Dedifferentiated amniotic fluid mesenchymal stem cell (primary cell): ENCODE measurements around the gene POLR1H.
"Not testable (repeated sequence)": the region's sequence is repeated elsewhere in the genome, so short reads cannot be mapped to it uniquely, and the experiment has no call there.

ENCODE experiments used
- DNase-seq: peaks from one replicate; pipeline ENCODE4 v3.0.0-alpha.2; 2016; ENCODE audit errors: extremely low spot score

The POLR1H gene, protein sequence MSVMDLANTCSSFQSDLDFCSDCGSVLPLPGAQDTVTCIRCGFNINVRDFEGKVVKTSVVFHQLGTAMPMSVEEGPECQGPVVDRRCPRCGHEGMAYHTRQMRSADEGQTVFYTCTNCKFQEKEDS

DNA sequence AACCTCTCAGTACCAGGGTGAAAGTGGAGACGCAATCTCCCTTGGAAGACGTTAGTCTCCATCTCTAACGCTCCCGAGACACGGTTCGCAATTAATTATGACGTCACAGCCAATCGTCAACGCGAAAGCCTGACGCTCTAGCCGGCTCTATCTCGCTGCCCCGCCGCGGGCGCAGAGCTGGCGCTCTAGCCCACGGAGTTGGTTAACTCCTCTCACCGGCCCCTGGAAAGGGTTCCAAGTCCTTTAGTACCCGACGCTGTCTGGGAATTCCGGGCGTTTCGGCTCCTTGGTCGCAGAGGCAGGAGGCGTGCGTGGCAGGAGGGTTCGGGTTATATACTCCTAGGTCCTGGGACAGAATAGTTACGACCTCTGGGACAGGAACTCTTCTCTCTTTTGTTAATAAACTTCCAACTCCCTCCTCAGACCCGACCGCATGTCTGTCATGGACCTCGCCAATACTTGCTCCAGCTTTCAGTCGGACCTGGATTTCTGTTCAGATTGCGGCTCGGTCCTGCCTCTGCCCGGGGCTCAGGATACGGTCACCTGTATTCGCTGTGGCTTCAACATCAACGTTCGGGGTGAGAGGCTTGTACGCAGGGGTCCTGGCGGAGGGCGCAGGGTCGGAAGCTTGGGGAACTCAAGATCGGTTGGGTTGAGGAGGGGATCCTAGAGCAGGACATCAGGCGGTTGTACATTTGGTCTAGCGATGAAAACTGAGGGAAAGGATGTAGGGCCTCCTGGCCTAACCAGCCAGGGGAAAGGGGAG lies at the start of gene POLR1H:
TSS of gene POLR1H (plus strand) at position 174 of the 766 bp plus-strand sequence. CDS start at position 434, 260 bp downstream.
- peak; percentile 98 for DNase-seq

GRCh38 chr6:30013291-30013922 lies 47.7 kb upstream of the POLR1H start:
- no peak for DNase-seq

DNA sequence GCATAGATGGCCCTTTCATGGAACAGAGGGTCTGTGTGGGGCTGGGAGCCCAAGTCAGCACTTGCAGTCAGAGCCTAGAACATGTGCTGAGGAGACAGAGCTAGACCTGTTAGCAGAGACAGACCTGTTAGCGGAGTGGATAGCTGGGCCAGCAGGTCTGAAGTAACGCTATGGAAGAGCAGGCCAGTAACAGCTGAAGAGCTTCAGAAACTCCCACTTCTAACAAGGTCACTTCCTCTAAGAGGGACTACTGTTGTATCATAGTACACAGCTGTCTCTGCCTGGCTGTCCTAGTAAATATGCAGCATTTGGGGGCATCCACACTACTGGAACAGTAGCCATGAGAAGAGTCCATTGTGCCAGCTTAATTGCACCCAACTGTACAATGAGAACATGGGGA lies 41.2 kb upstream of the POLR1H start:
- no peak for DNase-seq

DNA sequence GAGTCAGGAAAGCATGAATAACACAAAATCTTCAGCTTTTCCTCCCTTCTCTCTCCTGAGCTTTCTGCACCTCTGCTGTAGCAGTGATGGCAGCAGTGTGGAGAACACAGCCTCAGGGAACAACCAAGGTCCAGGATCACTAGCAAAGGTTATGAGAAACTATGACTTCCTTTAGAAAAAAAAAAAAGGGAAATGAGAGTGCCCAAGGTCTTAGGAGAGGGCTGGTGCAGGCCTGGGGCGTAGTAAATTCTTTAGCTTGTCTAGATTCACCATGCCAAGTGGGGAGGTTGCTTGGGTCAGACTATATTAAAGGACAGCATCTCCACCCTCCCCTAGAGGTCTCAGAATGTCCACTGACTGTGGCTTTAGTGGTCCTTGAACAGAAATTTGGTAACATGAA lies 40.4 kb upstream of the POLR1H start:
- no peak for DNase-seq

DNA sequence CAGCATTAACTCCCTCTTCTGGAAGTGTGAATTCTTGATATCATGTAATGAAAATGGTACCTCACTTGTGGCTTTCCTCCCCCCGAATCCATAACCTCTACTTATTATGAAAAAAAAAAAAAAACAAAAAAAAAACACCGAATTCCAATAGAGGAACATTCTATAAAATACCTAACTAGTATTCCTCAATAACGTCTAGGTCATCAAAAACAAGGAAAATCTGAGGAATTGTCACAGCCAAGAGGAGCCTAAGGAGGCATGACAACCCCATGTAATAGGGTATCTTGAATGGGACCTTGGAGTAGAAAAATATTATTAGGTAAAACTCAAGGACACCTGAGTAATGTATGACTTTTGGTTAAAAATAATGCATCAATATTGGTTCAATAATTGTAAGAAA lies 38.9 kb upstream of the POLR1H start:
- no peak for DNase-seq

DNA sequence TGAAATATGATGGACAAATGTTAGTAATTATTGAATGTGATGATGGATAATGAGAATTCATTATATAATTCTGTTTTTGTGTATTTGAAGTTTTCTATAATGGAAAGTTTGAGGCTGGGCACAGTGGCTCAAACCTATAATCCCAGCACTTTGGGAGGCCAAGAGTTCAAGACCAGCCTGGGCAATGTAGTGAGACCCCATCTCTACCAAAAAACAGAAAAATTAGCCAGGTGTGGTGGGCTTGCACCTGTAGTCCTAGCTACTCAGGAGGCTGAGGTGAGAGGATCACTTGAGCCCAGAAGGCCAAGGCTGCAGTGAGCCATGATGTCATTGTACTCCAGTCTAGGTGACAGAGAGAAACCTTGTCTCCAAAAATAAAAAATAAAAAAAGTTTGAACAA lies 38.4 kb upstream of the POLR1H start:
- not testable (repeated sequence) for DNase-seq

GRCh38 chr6:30025186-30025585 lies 35.9 kb upstream of the POLR1H start:
- no peak for DNase-seq

GRCh38 chr6:30029588-30029987 lies 31.5 kb upstream of the POLR1H start:
- DNase-seq: no peak

- no peak for DNase-seq
These were observed 29.7 kb upstream of the POLR1H start for GRCh38 chr6:30031381-30031780.

GRCh38 chr6:30033440-30033839 lies 27.6 kb upstream of the POLR1H start:
- peak; percentile 69 for DNase-seq

- no peak for DNase-seq
These were observed 25.3 kb upstream of the POLR1H start for GRCh38 chr6:30035784-30036183.

DNA sequence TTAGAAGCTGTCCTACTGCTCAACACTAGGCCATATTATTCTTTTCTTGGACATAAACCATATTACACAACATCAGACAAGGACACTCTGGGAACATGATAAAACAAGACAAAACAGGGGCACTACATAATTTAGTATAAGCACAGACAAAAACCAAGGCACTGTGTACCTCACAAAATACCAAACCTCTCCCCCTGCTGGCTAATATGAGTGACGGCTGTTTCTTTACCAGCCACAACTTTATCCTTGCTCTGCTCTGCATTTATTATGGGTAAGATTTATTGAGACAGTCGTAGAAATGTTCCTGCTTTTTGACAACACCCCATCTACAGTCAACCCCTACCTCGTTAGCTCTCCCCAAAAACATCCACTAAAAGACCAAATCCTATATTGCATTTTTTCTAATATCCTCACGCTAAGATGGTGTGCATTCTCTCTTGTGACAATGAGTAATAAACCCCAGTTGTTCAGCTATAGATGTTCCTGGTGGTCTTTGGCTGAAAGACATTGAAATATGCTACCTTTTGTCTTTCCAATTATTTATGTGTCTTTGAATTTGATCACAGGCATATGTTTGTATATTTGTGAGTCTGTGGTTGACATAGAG lies 23.8 kb upstream of the POLR1H start:
- DNase-seq: no peak

DNA sequence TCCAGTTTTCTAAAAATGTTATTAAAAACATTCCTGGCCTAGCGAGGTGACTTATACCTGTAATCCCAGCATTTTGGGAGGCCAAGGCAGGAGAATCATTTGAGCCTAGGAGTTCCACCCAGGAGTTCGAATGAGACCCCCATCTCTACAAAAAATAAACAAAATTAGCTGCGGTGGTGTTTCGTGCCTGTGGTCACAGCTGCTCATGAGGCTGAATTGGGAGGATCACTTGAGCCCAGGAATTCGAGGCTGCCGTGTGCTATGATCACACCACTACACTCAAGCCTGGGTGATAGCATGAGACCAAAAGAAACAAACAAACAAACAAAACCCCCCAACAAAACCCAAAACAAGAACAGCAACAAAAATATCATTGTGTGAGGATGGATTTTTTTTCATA lies 19.8 kb upstream of the POLR1H start:
- DNase-seq: no peak

DNA sequence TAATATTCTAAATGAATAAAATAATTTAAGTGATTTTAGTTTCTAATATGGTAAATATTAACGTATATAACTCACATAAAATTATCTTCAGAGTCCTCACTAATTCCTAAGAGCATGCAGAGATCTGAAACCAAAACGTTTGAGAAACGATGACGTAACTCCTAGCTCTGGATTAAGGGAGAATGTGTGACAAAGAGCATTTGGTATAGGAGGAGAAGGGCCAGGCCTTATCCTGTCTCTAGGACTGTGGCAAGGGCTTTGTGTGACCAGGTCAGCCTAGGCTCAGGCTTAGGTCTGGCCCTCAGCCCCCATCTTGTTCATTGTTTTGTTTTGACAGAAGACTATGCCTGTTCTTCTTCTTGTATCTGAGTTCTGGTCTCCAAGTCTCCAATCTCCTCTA lies 19.2 kb upstream of the POLR1H start:
- DNase-seq: no peak

- no peak for DNase-seq
These were observed 18.6 kb upstream of the POLR1H start for GRCh38 chr6:30042476-30042875.

DNA sequence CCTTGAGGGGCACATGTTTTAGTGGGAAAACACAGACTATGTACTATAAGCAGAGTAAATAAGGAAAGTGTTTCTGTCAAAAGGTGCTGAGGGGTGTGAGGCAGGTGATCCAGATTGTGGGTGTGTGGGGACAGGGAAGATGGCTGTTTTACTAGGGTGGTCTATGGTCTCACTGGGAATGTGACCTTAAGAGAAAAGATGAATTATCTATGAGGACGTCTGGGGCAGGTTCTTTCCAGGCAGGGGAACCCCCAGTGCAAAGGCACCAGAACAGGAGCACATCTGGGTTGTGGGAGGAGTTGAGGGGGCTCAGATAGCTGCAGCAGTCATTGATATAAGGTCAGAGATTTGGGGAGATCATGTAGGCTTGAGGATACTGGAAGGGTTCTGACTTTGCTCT lies 18.2 kb upstream of the POLR1H start:
- no peak for DNase-seq

GRCh38 chr6:30043744-30044143 lies 17.3 kb upstream of the POLR1H start:
- DNase-seq: no peak

DNA sequence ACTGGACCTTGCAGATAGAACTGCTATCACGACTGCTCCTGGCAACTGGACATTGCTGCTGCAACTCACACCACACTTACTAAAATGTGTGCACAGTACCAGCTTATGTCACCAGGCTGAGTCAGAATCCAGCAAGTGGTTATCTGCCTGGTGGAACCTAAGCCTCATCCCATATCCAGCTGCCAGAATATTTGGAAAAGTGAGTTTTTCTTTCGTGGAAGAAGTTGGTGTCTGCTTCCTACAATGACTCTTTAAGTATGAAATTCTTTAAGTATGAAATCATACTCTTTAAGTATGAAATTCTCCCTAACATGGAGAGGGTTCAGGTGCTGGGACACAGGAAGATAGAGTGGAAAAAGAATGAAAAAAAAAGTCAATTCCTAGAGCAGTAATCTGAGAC lies 16.4 kb upstream of the POLR1H start:
- peak; percentile 60 for DNase-seq

GRCh38 chr6:30047220-30047619 lies 13.8 kb upstream of the POLR1H start:
- DNase-seq: no peak

DNA sequence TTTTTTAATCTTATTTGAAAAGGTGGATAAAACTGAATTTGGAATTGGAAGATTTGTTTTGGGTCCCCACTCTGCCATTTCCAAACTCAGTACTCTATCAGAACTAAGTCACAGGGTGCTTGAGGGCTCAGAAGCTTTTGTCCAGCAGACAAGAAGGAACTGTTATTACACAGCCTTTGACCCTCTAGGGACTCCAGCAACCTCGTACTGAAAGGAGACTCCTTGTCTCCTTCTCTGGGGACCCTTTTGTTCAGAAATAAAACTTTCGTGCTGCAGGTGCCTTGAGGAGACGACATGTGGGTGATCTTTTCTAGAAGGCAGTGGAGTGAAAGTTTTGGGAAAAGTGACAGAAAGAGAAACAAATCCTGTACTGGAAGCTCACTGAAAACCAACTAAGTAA lies 7.4 kb upstream of the POLR1H start:
- DNase-seq: no peak

DNA sequence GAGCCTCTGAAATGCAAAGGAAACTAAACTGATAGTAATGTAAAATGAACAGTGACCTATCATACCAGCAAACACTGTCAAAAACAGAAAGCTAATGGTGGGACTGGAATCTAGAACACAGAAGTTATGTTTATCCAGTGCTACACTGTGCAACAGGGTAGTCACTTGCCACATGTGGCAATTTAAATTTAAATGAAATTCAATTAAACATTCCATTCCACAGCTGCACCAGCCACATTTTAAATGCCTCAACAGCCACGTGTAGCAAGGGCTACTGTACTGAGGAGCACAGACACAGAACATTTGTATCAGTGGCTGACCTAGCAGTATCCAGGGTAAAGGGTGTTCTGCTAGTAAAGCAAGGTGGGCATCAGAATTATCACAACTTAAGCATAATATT lies 5.6 kb upstream of the POLR1H start:
- DNase-seq: no peak

DNA sequence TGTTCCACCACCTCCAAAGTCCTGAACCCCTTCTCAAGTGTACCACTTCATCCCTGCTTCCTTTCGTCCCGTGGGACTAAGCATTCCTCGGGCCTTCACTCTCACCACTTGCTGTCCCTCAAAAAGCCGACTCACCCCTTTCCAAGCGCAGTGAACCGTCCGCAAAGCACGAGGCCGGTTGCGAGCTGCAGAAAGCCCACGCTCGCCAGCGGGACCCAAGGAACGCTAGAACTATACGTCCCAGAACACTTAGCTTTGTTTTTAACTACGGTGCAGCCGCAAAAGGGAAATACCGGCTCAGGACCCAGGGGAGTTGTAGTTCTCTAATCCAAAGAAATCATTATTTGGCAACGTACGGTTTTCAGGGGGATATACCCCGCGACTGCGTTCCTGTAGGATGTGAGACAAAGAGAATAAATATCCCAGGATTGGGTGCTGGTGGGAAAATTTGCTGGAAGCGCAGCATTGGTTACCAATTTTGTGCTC lies 416 bp upstream of the POLR1H start:
- no peak for DNase-seq
